Prostate gland (tissue), 2 donors: Measurements from ENCODE around the gene ANXA6. TPM values are rescaled to one million over a fixed set of nuclear protein-coding genes. Genes with fewer than 3 reads are reported as not detected.

Experiments
- DNase-seq: peaks from one replicate; pipeline ENCODE4 v3.0.0-alpha.2; 2019; ENCODE audit warnings: low spot score
- H3K27ac ChIP-seq, 2 donors: fragments of 200-600 bp; sonication (generic); 2 replicates each; pipeline ENCODE4 v1.5.1; 2017 to 2019
- H3K27me3 ChIP-seq: fragments of 200-600 bp; sonication (generic); replicated peaks from 2 replicates; pipeline ENCODE4 v1.5.1; 2019; ENCODE audit not compliant: insufficient read depth
- H3K36me3 ChIP-seq, 2 donors: fragments of 200-600 bp; sonication (generic); 1 replicate in 1 of 2; 2 replicates in 1 of 2; pipeline versions ENCODE4 v1.5.1 to v1.8.1; 2017 to 2019
- H3K4me1 ChIP-seq: fragments of 200-600 bp; sonication (generic); replicated peaks from 2 replicates; pipeline ENCODE4 v1.5.1; 2019
- H3K4me3 ChIP-seq, 2 donors: fragments of 200-600 bp; sonication (generic); 2 replicates each; pipeline ENCODE4 v1.5.1; 2017 to 2019
- H3K9me3 ChIP-seq: fragments of 200-600 bp; sonication (generic); 2 replicates; pipeline ENCODE4 v1.5.1; 2017
- POLR2A ChIP-seq: fragments of 450-650 bp; IDR thresholded peaks from one replicate; pipeline ENCODE4 v1.6.1; 2016; ENCODE audit warnings: antibody characterized with exemption, mild to moderate bottlenecking
- POLR2AphosphoS5 ChIP-seq: sonication (generic); formaldehyde crosslinking; IDR thresholded peaks from one replicate; pipeline ENCODE4 v1.6.1; 2017; ENCODE audit warnings: antibody characterized with exemption
- WGBS: methylation state at CpG from one replicate; pipeline ENCODE4 v1.1.5; 2018; 5-methylcytosine and 5-hydroxymethylcytosine counted together
- intact Hi-C: fragments of 100-400 bp; cut with DNase I; formaldehyde crosslinking; loops from one replicate; pipeline ENCODE4 v1.14.2; 2022
- total RNA-seq, 2 donors: library from RNA; depleted of rRNA; stranded (reverse); fragments of >200 nt; gene quantifications; one replicate each; pipeline ENCODE4 v1.1.0, GENCODE V29; 2016
- TF ChIP-seq, protein P1 (sequence below), 4 experiments: fragments of 200-600 bp in 2 of 4; fragments of 450-650 bp in 2 of 4; sonication (generic) in 2 of 4; IDR thresholded peaks; 1 replicate in 3 of 4; 2 replicates in 1 of 4; pipeline ENCODE4 v1.5.1; 2016 to 2019; ENCODE audit warnings: antibody characterized with exemption in 4 of 4, mild to moderate bottlenecking in 2 of 4, moderate library complexity in 2 of 4

Gene ANXA6
- total RNA-seq, 2 donors from 2014 or later: 85.7 to 184 TPM

DNA sequence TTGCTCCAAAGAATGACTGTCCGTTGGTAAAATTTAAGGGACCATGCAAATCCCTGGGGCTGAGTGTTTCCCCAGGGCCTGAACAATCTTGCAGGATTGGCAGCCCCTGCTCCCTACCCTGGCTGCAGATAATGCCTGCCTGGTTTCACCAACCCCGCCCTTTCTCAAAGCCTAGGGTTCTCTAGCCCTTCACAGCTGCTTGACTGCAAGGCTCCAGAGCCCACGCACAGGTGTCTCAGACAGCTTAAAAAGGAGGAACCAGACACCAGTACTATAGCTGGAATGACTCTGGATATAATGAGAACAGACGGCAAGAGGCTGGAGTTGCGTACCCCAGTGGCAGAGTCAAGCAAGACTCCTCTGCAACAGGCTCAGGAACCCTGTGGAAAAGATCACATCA is 51.5 kb downstream of the ANXA6 start:
- Histone ChIP-seq H3K4me1 (no peaks in the 10 kb centered on the region), H3K36me3 (no peaks in the 10 kb centered on the region), H3K27me3 (no peaks in the 10 kb centered on the region), H3K27ac (no peak overlapping the region), H3K4me3 (no peak overlapping the region), H3K9me3 (no peaks in the 10 kb centered on the region)
- no peak for TF ChIP-seq POLR2AphosphoS5
- TF ChIP-seq, protein P1, sequence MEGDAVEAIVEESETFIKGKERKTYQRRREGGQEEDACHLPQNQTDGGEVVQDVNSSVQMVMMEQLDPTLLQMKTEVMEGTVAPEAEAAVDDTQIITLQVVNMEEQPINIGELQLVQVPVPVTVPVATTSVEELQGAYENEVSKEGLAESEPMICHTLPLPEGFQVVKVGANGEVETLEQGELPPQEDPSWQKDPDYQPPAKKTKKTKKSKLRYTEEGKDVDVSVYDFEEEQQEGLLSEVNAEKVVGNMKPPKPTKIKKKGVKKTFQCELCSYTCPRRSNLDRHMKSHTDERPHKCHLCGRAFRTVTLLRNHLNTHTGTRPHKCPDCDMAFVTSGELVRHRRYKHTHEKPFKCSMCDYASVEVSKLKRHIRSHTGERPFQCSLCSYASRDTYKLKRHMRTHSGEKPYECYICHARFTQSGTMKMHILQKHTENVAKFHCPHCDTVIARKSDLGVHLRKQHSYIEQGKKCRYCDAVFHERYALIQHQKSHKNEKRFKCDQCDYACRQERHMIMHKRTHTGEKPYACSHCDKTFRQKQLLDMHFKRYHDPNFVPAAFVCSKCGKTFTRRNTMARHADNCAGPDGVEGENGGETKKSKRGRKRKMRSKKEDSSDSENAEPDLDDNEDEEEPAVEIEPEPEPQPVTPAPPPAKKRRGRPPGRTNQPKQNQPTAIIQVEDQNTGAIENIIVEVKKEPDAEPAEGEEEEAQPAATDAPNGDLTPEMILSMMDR (IDR thresholded peaks at IDR 0.05): no peak
- TF ChIP-seq POLR2A: no peak
- DNase-seq: no peak
- intact Hi-C loops: loop anchor here (5.0 kb wide), 1 partner anchor 99 kb away; no protein-coding TSS in a partner anchor
- WGBS: 92% methylated on average over 5 of the region's 5 CpGs

DNA sequence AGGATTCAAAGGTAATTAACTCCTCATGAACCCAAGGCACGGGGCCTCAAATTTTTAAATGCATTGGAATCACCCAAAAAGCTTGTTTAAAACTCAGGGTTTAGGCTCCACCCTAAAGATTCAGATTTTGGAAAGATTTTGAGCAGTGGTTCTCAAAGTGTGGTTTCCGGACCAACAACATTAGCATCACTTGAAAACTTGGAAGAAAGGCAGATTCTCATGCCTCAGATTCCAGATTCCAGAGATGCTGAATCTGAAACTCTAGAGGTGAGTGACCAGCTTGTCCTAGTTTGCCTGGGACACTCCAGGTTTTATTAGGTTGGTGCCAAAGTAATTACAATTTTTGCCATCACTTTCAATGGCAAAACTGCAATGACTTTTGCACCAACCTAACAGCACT is 52.0 kb downstream of the ANXA6 start:
- no peak for DNase-seq
- intact Hi-C loops: loop anchor here (5.0 kb wide), 1 partner anchor 98 kb away; no protein-coding TSS in a partner anchor
- H3K4me1 ChIP-seq: no peaks in the 10 kb centered on the region

DNA sequence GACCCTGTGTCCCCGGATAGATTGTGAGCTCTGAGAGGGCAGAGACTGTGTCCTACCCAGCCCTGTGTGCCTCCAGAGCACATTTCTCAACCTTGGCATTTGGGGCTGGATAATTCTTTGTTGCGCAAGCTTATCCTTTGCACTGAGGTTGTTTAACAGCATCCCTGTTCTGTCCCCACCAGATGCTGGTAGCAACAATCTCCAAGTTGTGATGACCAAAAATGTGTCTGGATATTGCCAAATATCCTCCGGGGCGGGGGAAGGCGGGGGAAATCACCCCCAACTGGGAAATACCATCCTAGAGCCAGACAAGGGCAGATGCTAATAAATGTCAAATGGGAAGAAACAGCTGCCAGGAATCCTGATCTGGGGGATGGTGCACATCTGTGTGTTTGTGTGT is 52.8 kb downstream of the ANXA6 start:
- no peak for DNase-seq
- intact Hi-C loops: loop anchor here (5.0 kb wide), 1 partner anchor 97 kb away; no protein-coding TSS in a partner anchor
- TF ChIP-seq, protein P1 (IDR thresholded peaks at IDR 0.05): no peak
- TF ChIP-seq POLR2AphosphoS5 (peak; percentile 52), POLR2A (no peak)
- 47% methylated on average over 5 of the region's 5 CpGs for WGBS
- Histone ChIP-seq H3K9me3 (no peaks in the 10 kb centered on the region), H3K27me3 (no peaks in the 10 kb centered on the region), H3K36me3 (no peaks in the 10 kb centered on the region), H3K4me3 (no peak overlapping the region), H3K27ac (peak overlapping the region; percentile 20 to 64), H3K4me1 (no peaks in the 10 kb centered on the region)

More for the DNA sequence above, 52.0 kb downstream of the ANXA6 start:
- Histone ChIP-seq H3K36me3 (no peaks in the 10 kb centered on the region), H3K27me3 (no peaks in the 10 kb centered on the region), H3K4me3 (no peak overlapping the region), H3K27ac (no peak overlapping the region), H3K9me3 (no peaks in the 10 kb centered on the region)
- WGBS: 80% methylated on average over 2 of the region's 2 CpGs
- TF ChIP-seq POLR2AphosphoS5 (no peak), POLR2A (no peak)
- TF ChIP-seq, protein P1 (IDR thresholded peaks at IDR 0.05): no peak

DNA sequence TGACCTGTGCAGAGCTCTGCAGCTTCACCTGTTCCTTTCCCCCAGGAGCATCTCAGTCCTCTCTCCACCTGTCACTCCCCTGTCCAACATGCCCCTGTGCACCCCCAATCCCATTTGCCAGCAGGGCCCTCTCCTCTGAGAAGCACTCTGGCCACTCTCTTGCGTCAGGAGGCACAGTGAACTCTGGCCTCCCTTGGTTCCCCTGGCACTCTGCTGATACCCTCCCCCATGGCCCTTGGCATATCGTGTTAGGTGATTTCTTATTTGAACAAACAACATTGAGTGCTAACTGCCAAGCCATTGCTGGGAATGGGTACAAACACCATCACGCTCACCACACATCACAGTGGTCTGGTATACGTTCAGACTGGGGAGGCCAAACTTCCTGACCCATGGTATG is 55.8 kb downstream of the ANXA6 start:
- Histone ChIP-seq H3K9me3 (no peaks in the 10 kb centered on the region), H3K36me3 (no peaks in the 10 kb centered on the region), H3K4me3 (no peak overlapping the region), H3K27ac (no peak overlapping the region), H3K27me3 (no peaks in the 10 kb centered on the region), H3K4me1 (no peaks in the 10 kb centered on the region)
- intact Hi-C loops: no loop called here
- no peak for TF ChIP-seq POLR2A
- TF ChIP-seq, protein P1 (IDR thresholded peaks at IDR 0.05): no peak
- no peak for TF ChIP-seq POLR2AphosphoS5
- WGBS: 94% methylated on average over 4 of the region's 4 CpGs
- DNase-seq: no peak

DNA sequence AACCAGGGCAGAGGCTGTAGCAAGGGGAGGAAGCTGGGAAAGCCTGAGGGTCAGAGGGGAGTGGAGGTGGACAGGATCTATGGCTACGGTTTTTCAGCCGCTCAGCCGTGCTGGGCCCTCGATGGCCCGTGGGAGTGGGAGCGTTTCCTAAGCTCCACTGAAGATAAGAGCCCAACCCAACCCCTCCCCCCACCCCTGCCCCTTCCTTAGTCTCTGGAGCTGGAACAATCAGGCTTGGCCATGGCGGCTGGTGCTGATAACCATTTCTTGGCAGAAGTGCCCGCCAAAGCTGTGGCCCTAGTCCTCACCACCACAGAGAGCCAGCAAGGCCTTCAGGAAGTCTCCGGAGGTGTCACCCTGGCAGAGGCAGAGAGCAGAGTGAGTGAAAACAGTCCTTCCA is 56.4 kb downstream of the ANXA6 start:
- H3K4me1 ChIP-seq: no peaks in the 10 kb centered on the region
- H3K9me3 ChIP-seq: no peaks in the 10 kb centered on the region
- H3K36me3 ChIP-seq: no peaks in the 10 kb centered on the region
- H3K27me3 ChIP-seq: no peaks in the 10 kb centered on the region
- WGBS: 75% methylated on average over 7 of the region's 9 CpGs
- no peak for DNase-seq
- intact Hi-C loops: no loop called here
- H3K4me3 ChIP-seq: no peak overlapping the region
- no peak overlapping the region for H3K27ac ChIP-seq
- TF ChIP-seq POLR2AphosphoS5: no peak
- TF ChIP-seq, protein P1 (IDR thresholded peaks at IDR 0.05): no peak
- no peak for TF ChIP-seq POLR2A
